ENCODE measurements around the gene DLL4.
"Not testable (repeated sequence)": the region's sequence is repeated elsewhere in the genome, so short reads cannot be mapped to it uniquely, and the experiment has no call there.

Gene DLL4

DNA sequence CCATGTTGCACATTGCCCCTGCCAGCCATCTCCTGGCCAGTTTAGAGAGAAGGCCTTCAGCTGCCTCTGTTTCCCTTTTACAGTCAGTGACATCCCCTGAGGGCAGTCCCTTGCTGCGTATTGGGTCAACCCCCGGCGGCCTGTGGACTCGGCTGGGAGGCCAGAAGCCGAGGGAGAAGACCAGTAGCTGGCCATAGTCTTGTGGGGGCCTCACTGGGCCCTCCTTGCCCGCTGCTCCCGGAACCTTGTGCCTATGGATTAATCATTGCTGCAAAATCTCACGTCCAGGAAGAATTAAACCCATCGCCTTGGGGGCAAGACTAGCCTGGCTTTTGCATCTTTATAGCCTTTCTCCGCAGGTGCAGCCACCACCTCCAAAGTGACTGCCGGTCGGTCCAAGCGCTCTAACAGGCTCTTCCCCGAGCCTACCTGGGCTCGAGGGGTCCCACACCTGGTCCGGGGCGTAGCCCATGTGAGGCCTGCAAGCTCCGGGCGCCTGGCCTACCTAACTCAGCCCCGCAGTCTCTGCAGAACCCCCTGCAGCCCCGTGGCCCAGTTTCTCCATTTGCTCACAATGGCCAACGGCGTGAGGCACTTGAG, 23.3 kb downstream of the DLL4 start:
- DNase-seq (ENCODE audit: extremely low spot score), result no peak
- TF ChIP-seq HDGF (IDR thresholded peaks at IDR 0.05; ENCODE audit: borderline replicate concordance), result no peak
- TF ChIP-seq CTBP1 (IDR thresholded peaks at IDR 0.05; ENCODE audit: borderline replicate concordance), result no peak
- no peak for TF ChIP-seq ZNF384 (IDR thresholded peaks at IDR 0.05)
- TF ChIP-seq NFRKB (IDR thresholded peaks at IDR 0.05), result no peak
- TF ChIP-seq LEF1 (IDR thresholded peaks at IDR 0.05; ENCODE audit: borderline replicate concordance), result no peak
- no peak for TF ChIP-seq SUZ12 (IDR thresholded peaks at IDR 0.05)
- no peak for TF ChIP-seq FOXK2 (IDR thresholded peaks at IDR 0.05)
- TF ChIP-seq ARNT (IDR thresholded peaks at IDR 0.05), result no peak
- TF ChIP-seq FOXM1 (IDR thresholded peaks at IDR 0.05; ENCODE audit: borderline replicate concordance), result no peak
- no peak for TF ChIP-seq PKNOX1 (IDR thresholded peaks at IDR 0.05)
- TF ChIP-seq FOXA1 (IDR thresholded peaks at IDR 0.05), result no peak
- no peak for TF ChIP-seq SP1 (IDR thresholded peaks at IDR 0.05)
- TF ChIP-seq BHLHE40 (IDR thresholded peaks at IDR 0.05; ENCODE audit: borderline replicate concordance), result no peak
- no peak; the same call in 1 of the 2 replicates for TF ChIP-seq L3MBTL2 (conservative IDR thresholded peaks at IDR 0.05)
- POLR2A ChIA-PET, result interaction anchor here (1.0 to 9.1 kb wide), 24 partner anchors 10 to 381 kb away, joined by 3 to 146 read pairs (median 8); partner anchors contain the start of genes CHP1, DLL4, INO80 and NUSAP1
- CTCF ChIA-PET, result interaction anchor here (1.3 to 1.8 kb wide), 3 partner anchors 10 to 22 kb away, joined by 5 to 7 read pairs (median 5); no protein-coding TSS in a partner anchor

DNA sequence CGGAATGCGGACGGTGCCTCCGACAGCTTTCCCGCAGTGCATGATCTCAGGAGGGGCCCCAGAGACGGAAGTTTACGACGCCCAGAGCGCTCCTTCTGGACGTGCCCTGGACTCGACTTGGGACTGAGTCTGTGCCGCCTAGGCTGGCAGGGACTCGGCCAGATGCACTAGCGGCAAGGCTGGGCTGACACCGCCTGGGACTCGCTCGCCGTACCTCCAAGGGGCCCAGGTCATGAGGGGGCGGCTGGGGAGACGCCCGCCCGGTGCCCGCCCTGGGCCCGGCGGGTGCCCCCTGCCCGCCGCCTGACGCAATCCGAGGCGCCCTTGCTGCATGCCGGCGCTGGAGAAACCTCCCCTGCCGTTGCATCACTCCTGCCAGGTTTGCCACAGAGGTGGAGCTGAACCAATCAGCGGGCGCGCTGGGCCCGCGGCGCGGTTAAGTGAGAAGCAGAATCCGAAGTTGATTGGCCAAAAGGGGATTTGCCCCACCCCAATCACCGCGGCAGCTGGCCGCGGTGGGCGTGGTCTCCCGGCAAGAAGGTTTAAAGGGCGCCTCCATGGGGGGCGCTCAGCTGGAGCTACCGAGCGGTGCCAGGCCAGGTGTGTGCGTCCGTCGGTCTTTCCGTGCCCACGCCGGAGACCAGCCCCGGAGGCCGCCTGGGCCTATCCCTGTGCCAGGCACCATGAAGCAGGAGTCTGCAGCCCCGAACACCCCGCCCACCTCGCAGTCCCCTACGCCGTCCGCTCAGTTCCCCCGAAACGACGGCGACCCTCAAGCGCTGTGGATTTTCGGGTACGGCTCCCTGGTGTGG, 24.0 kb downstream of the DLL4 start, which contains the start of gene CHAC1:
Gene CHAC1 (plus strand): TSS at position 571 of the 812 bp plus-strand sequence. CDS start 113 bp downstream, at position 684.
- ChIA-PET CTCF (interaction anchor here (1.2 to 1.5 kb wide), 2 partner anchors 11 to 23 kb away, joined by 3 to 7 read pairs; no protein-coding TSS in a partner anchor), POLR2A (interaction anchor here (0.6 to 9.1 kb wide), 41 partner anchors 11 to 825 kb away, joined by 3 to 146 read pairs (median 4); partner anchors contain the start of genes CHP1, DLL4, INO80 and NUSAP1)
- no peak for TF ChIP-seq TARDBP (IDR thresholded peaks at IDR 0.05)
- TF ChIP-seq NFRKB (IDR thresholded peaks at IDR 0.05), result no peak
- peak; percentile 63 for TF ChIP-seq PKNOX1 (IDR thresholded peaks at IDR 0.05)
- TF ChIP-seq L3MBTL2 (conservative IDR thresholded peaks at IDR 0.05), result peak; percentile 66
- peak; percentile 94 for DNase-seq (ENCODE audit: extremely low spot score)

DNA sequence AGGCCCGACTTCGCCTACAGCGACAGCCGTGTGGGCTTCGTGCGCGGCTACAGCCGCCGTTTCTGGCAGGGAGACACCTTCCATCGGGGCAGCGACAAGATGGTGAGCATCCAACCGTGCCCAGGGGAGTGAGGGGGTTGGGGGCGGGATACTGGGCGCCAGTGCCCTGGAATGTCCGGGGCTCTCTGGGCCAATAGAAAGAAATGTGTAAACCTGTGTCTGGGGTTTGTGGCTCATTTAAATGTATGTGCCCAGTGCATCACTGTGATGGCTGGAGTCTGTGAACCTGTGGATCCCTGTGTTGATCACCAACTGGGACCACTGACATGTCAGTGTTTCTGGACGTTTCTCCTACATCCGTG, 24.6 kb downstream of the DLL4 start:
- ChIA-PET POLR2A (interaction anchor here (0.7 to 9.1 kb wide), 38 partner anchors 8 to 825 kb away, joined by 3 to 146 read pairs (median 4); partner anchors contain the start of genes CHP1, DLL4, INO80 and NUSAP1), CTCF (interaction anchor here (1.2 to 1.5 kb wide), 2 partner anchors 11 to 23 kb away, joined by 3 to 7 read pairs; no protein-coding TSS in a partner anchor)
- DNase-seq (ENCODE audit: extremely low spot score), result no peak
- TF ChIP-seq SUZ12 (IDR thresholded peaks at IDR 0.05) (no peak), CTBP1 (IDR thresholded peaks at IDR 0.05; ENCODE audit: borderline replicate concordance) (no peak), L3MBTL2 (conservative IDR thresholded peaks at IDR 0.05) (no peak), SP1 (IDR thresholded peaks at IDR 0.05) (no peak), ELF4 (IDR thresholded peaks at IDR 0.05) (no peak), ARNT (IDR thresholded peaks at IDR 0.05) (no peak), BHLHE40 (IDR thresholded peaks at IDR 0.05; ENCODE audit: borderline replicate concordance) (no peak), FOXK2 (IDR thresholded peaks at IDR 0.05) (no peak)

DNA sequence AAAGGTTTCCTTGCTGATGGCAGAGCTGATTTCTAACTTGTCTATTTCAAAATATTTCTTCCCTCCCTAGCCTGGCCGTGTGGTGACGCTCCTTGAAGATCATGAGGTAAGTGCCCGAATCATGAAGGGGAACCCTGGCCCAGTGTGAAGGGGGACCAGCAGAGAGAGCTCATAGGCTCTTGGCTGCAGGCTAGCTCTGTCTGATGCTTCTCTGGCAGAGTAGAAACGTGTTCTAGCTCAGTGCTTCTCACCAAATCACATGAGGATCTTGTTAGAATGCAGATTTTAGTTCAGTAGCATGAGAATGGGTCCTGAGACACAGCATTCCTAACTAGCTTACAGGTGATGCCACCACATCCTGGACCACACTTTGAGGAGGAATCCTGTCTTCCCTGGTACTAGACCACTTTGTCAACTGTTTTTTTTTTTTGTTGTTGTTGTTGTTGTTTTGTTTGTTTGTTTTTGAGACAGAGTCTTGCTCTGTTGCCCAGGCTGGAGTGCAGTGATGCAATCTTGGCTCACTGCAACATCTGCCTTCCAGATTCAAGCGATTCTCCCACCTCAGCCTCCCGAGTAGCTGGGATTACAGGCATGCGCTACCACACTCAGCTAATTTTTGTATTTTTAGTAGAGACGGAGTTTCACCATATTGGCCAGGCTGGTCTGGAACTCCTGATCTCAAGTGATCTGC, 25.2 kb downstream of the DLL4 start:
- CTCF ChIA-PET, result interaction anchor here (1.2 kb wide), 1 partner anchor 12 kb away, joined by 3 read pairs; no protein-coding TSS in a partner anchor
- POLR2A ChIA-PET, result interaction anchor here (0.7 to 9.1 kb wide), 18 partner anchors 8 to 162 kb away, joined by 3 to 146 read pairs (median 6); partner anchors contain the start of genes DLL4, INO80 and VPS18
- not testable (repeated sequence) for DNase-seq (ENCODE audit: extremely low spot score)

DNA sequence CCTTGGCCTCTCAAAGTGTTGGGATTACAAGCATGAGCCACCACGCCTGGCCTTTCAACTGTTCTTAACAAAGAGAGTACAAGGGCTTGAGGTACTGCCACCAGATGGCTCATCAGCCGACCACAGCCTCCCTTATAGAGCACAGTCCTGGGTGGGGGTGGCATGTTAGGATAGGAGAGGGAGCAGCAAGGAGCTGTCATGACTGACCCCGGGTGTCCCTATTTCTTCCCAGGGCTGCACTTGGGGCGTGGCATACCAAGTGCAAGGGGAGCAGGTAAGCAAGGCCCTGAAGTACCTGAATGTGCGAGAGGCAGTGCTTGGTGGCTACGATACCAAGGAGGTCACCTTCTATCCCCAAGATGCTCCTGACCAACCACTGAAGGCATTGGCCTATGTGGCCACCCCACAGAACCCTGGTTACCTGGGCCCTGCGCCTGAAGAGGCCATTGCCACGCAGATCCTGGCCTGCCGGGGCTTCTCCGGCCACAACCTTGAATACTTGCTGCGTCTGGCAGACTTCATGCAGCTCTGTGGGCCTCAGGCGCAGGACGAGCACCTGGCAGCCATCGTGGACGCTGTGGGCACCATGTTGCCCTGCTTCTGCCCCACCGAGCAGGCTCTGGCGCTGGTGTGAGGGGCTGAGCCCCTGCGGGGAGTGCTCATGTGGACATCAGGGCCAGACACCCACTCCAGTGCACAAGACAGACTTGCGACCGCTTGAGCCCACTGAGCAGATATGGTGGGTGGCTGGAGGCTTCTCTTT, 26.2 kb downstream of the DLL4 start:
- POLR2A ChIA-PET, result interaction anchor here (2.5 to 9.1 kb wide), 5 partner anchors 8 to 24 kb away, joined by 9 to 146 read pairs (median 32); no protein-coding TSS in a partner anchor
- no peak for TF ChIP-seq BHLHE40 (IDR thresholded peaks at IDR 0.05; ENCODE audit: borderline replicate concordance)
- no peak for TF ChIP-seq NFRKB (IDR thresholded peaks at IDR 0.05)
- no peak for TF ChIP-seq ELF4 (IDR thresholded peaks at IDR 0.05)
- no peak for TF ChIP-seq ZNF384 (IDR thresholded peaks at IDR 0.05)
- TF ChIP-seq CTBP1 (IDR thresholded peaks at IDR 0.05; ENCODE audit: borderline replicate concordance), result no peak
- TF ChIP-seq L3MBTL2 (conservative IDR thresholded peaks at IDR 0.05), result no peak
- TF ChIP-seq ARNT (IDR thresholded peaks at IDR 0.05), result no peak
- no peak for TF ChIP-seq PKNOX1 (IDR thresholded peaks at IDR 0.05)
- TF ChIP-seq HDGF (IDR thresholded peaks at IDR 0.05; ENCODE audit: borderline replicate concordance), result no peak
- TF ChIP-seq LEF1 (IDR thresholded peaks at IDR 0.05; ENCODE audit: borderline replicate concordance), result no peak
- no peak for TF ChIP-seq SP1 (IDR thresholded peaks at IDR 0.05)
- TF ChIP-seq SUZ12 (IDR thresholded peaks at IDR 0.05), result no peak
- no peak for TF ChIP-seq FOXK2 (IDR thresholded peaks at IDR 0.05)
- DNase-seq (ENCODE audit: extremely low spot score), result no peak
- CTCF ChIA-PET, result no interaction called here
